AG04449 (cell line): ENCODE results near the gene SNX5.

ENCODE experiments used
- CTCF ChIA-PET: fragments of 350-600 bp; formaldehyde crosslinking; extraction: SDS; loops from one replicate; lab custom pipeline; 2021; ENCODE audit warnings: antibody characterized with exemption; lab: Yijun Ruan, JAX
- POLR2A ChIA-PET: fragments of 400-600, 350-600 bp; formaldehyde crosslinking; extraction: SDS; loops from one replicate; lab custom pipeline; 2020; ENCODE audit warnings: antibody characterized with exemption, inconsistent platforms; lab: Yijun Ruan, JAX
- DNase-seq: peaks from one replicate; pipeline ENCODE4 v3.0.0-alpha.2; 2010; ENCODE audit warnings: low read depth, low spot score
- H3K4me3 ChIP-seq: 2 replicates; pipeline ENCODE4 v1.5.1; 2011; ENCODE audit warnings: low read depth, mild to moderate bottlenecking, control low read depth, low read length
- CTCF ChIP-seq: IDR thresholded peaks from one replicate; pipeline ENCODE4 v1.5.1; 2011; ENCODE audit warnings: mild to moderate bottlenecking, moderate library complexity, low read length, control low read depth, inconsistent platforms; ENCODE audit not compliant: insufficient read depth; ENCODE audit errors: missing control alignments

Gene SNX5

GRCh38 chr20:17953935-17954334 lies 14.7 kb downstream of the SNX5 start:
- POLR2A ChIA-PET: no interaction called here

GRCh38 chr20:17952692-17953684 lies 15.6 kb downstream of the SNX5 start:
- no peak for TF ChIP-seq CTCF
- no peak for DNase-seq
- CTCF ChIA-PET: interaction anchor here (1.0 to 16.0 kb wide), 5 partner anchors 9 to 43 kb away, joined by 3 to 167 read pairs (median 3); no protein-coding TSS in a partner anchor
- H3K4me3 ChIP-seq: no peak overlapping the region
- POLR2A ChIA-PET: interaction anchor here (1.0 kb wide), 1 partner anchor 10 kb away, joined by 3 read pairs; no protein-coding TSS in a partner anchor

More at GRCh38 chr20:17953935-17954334, 14.7 kb downstream of the SNX5 start:
- no peak overlapping the region for H3K4me3 ChIP-seq
- TF ChIP-seq CTCF: no peak
- CTCF ChIA-PET: interaction anchor here (1.0 to 16.0 kb wide), 3 partner anchors 8 to 16 kb away, joined by 3 to 167 read pairs (median 19); no protein-coding TSS in a partner anchor
- no peak for DNase-seq

- no peak for TF ChIP-seq CTCF
- POLR2A ChIA-PET: no interaction called here
- CTCF ChIA-PET: interaction anchor here (4.6 to 16.0 kb wide), 2 partner anchors 11 to 13 kb away, joined by 19 to 167 read pairs; no protein-coding TSS in a partner anchor
- DNase-seq: no peak
- no peak overlapping the region for H3K4me3 ChIP-seq
Measured at GRCh38 chr20:17951323-17951722, 17.3 kb downstream of the SNX5 start.

- no peak for DNase-seq
- CTCF ChIA-PET: interaction anchor here (1.2 to 16.0 kb wide), 3 partner anchors 8 to 445 kb away, joined by 3 to 167 read pairs (median 12); no protein-coding TSS in a partner anchor
- no peak for TF ChIP-seq CTCF
Measured at GRCh38 chr20:17950670-17951069, 17.9 kb downstream of the SNX5 start.

GRCh38 chr20:17949899-17950298 lies 18.7 kb downstream of the SNX5 start:
- no peak for TF ChIP-seq CTCF
- ChIA-PET CTCF (interaction anchor here (1.2 to 16.0 kb wide), 3 partner anchors 9 to 445 kb away, joined by 3 to 167 read pairs (median 12); no protein-coding TSS in a partner anchor), POLR2A (no interaction called here)
- DNase-seq: no peak
- H3K4me3 ChIP-seq: no peak overlapping the region

More at GRCh38 chr20:17950670-17951069, 17.9 kb downstream of the SNX5 start:
- POLR2A ChIA-PET: no interaction called here
- H3K4me3 ChIP-seq: no peak overlapping the region
